M059J (cell line): ENCODE data around the gene C19orf67. TPM values are rescaled to one million over a fixed set of nuclear protein-coding genes. Genes with fewer than 3 reads are reported as not detected.
"Not testable (repeated sequence)": the region's sequence is repeated elsewhere in the genome, so short reads cannot be mapped to it uniquely, and the experiment has no call there.

Source experiments
- DNase-seq: peaks from one replicate; pipeline ENCODE4 v3.0.0-alpha.2; 2012; ENCODE audit warnings: low read depth
- total RNA-seq: library from RNA; depleted of rRNA; stranded (reverse); fragments of >200 nt; shearing (Covaris generic); gene quantifications from 2 replicates; pipeline ENCODE4 v1.2.3, GENCODE V29; 2014

Gene C19orf67
- total RNA-seq, 1 experiment from 2014 or later, result not detected

DNA sequence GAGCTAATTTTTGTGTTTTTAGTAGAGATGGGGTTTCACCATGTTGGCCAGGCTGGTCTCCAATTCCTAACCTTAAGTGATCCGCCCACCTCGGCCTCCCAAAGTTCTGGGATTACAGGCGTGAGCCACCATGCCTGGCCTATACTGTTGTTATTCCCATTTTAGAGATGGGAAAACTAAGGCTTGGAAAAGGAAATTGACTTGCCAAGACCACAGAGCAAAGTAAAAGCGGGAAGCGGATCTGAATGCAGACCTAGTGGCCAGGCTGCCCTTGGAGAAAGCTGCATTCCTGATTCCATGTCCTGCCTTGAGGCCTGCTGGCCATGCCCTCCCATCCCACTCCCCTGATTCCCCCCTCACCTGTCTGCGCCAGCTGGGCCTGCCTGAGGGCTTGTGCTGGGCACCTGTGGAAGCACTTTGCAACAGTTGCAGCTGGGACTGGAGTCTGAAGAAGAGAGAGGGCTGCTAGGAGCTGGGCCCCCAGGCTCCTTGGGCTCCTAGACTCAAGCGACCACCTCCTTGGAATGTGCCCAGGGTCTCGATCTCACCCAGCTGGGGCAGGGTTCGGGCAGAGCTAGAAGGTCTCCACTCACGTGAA is 29.4 kb downstream of the C19orf67 start:
- DNase-seq, result no peak

DNA sequence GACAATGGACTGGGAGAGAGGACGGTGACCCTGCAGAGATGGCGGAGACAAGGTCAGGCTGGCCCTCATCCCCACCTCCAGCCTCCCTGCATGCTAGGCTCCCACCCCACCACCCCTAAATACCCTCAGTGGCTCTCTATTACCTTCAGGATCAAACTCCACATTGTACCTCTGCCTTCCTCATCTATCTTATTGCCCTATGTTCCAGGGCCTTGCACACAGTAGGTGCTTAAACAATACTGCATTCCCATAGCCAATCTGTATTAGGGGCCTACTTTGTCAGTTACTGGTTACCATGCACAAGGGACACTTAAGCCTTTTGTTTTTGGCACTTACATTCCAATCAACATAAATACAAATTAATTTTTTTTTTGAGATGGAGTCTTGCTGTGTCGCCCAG is 30.2 kb downstream of the C19orf67 start:
- DNase-seq, result no peak

DNA sequence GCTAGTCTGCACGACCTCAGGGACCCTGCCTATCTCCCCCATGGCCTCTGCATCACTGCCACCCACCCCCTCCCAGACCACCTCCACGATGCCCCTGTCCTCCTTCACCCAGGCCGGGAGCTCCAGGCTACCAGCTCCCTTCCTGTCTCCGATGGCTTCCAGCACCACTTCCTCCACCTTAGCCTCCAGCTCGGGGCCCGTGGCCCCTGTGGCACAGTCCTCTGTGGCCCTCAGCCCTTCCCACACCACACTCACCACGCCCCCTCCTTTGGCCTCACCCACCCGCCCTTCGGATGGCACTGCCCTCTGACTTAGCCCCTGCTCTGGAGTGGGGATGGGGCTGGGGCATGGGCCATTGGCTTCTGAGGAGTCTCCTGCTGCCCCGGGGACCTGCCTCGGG is 30.9 kb downstream of the C19orf67 start:
- DNase-seq, result no peak

DNA sequence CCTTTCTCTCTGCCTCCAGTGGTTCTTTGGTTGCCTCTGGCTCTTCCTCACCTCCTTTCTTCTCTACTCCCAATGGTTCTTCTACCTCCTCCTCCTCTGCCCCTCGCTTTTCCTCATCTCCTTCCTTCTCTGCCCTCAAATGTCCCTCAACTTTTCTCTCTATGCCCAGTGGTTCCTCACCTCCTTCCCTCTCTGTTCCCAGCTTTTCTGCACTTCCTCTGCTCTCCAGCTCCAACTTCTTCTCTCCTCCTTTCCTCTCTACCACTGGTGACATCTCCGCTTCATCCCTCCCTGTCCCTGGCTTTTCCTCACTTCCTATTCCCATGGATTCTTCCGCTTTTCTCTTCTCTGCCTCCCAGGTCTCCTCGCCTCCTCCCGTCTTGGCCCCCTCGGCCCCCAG is 31.5 kb downstream of the C19orf67 start:
- DNase-seq, result no peak

DNA sequence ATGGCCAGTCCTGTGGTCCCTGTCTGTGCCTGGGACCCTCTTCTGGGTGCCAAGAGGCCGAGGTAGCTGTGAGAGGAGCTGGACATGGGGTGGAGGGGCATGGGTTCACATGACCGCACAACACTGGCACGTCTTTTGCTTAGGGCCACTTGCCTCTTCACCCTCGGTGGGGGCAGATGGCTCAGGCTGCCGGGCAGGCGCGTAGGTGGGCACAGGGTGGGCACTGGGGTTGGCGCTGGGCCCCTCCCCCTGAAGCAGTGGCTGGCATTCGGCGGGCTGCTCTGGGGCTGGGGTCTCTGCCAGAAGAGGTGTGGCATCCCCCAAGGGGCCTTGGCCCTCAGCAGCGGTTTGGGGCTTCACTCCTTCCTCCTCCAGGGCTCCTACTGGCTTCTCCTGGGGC is 32.1 kb downstream of the C19orf67 start:
- DNase-seq, result no peak

DNA sequence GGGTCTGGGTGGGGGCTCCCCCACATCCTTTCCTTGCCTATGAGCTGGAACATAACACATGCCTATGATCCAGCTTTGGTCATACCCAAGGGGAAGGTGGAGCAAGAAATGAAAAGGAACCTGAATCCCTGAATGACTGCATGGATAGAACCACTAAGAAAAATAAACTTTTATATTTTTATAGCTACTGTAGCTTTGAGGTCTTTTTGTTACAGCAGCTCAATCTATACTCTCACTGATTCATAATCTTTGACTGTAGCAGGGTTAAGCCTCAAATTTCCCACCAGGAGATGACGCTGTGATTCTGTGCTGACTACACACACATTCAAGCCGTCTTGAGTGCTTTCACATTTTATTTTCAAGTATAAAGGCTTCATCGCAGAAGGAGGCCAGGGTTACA is 32.6 kb downstream of the C19orf67 start:
- DNase-seq, result no peak

DNA sequence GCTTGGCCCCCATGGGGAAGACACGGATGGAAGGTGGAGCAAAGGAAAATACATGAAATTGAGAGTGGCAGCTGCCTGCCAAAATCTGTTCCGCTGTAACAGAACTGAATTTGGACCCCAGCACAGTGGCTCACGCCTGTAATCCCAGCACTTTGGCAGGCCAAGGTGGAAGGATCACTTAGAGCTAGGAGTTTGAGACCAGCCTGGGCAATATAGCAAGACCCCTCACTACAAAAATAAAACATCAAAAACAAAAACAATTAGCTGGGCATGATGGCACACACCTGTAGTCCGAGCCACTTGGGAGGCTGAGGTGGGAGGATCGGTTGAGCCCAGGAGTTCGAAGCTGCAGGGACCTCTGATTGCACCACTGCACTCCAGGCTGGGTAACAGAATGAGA is 33.1 kb downstream of the C19orf67 start:
- no peak for DNase-seq

DNA sequence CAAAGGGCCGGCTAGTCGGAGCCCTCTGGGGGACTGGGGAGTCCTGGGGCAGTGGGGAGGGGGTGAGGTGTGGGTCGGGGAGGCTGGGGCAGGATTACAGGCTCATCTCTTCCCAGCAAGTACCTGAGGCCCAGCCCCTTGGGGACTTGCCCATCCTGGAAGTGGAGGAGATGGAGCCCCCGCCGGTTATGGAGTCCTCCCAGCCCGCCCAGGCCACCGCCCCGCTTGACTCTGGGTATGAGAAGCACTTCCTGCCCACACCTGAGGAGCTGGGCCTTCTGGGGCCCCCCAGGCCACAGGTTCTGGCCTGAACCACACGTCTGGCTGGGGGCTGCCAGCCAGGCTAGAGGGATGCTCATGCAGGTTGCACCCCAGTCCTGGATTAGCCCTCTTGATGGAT is 33.6 kb downstream of the C19orf67 start:
- DNase-seq, result no peak

DNA sequence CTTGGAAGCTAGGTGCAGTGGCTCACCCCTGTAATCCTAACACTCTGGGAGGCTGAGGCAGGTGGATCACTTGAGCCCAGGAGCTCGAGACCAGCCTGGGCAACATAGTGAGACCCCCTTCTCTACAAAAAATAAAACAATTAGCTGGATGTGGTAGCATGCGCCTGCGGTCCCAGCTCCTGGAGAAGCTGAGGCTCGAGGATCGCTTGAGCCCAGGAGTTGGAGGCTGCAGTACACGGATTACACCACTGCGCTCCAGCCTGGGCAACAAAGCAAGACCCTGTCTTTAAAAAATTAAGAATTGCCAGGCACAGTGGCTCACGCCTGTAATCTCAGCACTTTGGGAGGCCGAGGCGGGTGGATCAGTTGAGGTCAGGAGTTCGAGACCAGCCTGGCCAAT is 34.6 kb downstream of the C19orf67 start:
- not testable (repeated sequence) for DNase-seq

DNA sequence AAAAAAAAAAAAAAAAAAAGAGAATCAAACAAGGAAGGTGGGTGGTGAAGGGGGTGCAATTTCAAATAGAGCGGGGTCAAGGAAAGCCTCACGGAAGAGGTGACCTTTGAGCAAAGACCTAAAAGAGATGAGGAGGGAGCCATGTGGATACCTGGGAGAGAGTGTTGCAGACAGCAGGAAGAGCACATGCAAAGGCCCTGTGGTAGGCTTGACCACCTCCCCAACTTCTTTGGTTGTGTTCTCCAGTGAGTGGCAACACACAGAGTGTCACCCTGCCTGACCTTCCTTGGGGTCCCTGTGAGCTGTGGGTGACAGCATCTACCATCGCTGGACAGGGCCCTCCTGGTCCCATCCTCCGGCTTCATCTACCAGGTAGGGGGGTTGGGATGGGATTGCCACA is 35.1 kb downstream of the C19orf67 start:
- no peak for DNase-seq

DNA sequence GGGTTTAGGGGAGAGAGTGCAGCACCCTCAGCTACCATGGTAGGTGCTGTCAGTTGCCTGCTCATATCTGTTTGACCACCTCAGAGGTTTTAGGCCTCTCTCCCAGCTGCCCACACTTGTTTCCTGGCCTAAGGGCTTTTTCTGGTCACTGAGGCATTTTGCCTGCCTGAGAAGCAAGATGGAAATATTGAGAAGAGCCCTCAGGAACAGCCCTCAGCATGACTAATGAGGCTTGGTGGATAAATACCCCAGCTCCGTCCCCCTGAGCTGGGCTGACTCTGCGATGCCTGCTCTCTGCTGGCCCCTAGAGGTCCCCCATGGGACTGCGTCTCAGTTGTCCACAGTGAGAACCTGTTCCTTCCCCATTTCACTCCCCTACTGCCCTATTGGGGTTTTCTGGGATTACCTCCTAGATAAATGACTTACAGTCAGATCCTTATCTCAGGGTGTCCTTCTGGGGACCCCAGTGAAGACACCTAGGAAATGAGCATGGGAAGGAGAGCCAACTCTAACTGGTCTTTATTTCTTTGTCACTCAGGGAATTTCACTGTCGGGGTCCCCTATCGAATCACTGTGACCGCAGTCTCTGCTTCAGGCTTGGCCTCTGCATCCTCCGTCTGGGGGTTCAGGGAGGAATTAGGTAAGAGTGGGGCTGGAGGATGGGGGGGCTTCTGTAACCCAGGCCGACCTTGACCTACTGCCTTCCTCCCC is 37.0 kb downstream of the C19orf67 start:
- peak; percentile 86 for DNase-seq

DNA sequence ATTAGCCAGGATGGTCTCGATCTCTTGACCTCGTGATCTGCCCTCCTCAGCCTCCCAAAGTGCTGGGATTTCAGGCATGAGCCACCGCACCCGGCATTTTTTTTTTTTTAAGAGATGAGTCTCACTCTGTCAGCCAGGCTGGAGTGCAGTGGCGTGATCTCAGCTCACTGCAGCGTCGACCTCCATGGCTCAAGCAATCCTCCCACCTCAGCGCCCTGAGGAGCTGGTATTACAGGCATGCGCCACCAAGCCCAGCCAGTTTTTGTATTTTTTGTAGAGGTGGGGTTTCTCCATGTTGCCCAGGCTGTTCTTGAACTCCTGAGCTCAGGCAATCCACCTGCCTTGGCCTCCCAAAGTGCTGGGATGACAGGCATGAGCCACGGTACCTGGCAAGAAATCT is 37.7 kb downstream of the C19orf67 start:
- DNase-seq, result not testable (repeated sequence)

DNA sequence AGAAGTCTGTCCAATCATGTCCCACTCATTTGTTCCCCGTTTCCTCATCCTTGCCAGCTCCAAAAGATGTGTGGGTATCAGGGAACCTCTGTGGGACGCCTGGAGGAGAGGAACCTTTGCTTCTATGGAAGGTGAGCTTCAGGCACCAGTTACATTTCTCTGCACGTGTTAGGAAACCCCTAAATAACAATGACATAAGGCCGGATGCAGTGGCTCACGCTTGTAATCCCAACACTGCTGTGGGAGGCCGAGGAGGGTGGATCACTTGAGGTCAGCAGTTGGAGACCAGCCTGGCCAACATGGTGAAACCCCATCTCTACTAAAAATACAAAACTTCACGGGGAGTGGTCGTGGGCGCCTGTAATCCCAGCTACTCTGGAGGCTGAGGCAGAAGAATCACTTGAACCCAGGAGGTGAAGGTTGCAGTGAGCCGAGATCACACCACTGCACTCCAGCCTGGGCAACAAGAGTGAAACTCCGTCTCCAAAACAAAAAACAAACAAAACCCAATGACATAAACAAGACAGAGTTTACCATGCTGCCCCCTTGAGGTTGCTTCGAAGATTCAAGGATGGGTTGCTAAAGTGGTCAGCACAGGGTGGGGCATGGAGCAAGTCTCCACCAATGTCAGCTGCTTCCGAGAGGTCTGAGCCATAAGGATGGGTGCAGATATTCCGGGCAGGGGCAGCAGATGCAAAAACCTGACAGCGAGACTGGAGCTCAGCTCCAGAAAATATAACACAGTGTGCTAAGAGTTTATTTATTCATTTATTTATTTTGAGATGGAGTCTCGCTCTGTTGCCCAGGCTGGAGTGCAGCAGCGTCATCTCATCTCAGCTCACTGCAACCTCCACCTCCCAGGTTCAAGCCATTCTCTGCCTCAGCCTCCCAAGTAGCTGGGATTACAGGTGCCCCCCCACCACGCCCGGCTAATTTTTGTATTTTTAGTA is 42.6 kb downstream of the C19orf67 start:
- peak; percentile 81 for DNase-seq

DNA sequence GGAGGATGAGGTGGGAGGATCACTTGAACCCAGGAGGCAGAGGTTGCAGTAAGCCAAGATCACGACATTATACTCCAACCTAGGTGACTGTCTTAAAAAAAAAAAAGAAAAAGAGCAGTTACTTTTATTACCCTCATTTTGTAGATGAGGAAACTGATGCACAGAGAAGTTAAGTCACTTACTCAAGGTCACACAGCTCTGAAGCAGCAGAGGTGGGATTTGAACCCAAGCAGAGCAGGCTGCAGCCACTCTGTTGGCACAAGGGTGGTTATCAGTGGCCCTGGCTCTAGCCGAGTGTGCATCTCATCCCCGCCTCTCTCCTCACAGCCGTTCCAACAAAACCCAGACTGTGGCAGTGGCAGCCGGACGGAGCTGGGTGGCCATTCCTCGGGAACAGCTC is 46.4 kb downstream of the C19orf67 start:
- DNase-seq, result no peak

DNA sequence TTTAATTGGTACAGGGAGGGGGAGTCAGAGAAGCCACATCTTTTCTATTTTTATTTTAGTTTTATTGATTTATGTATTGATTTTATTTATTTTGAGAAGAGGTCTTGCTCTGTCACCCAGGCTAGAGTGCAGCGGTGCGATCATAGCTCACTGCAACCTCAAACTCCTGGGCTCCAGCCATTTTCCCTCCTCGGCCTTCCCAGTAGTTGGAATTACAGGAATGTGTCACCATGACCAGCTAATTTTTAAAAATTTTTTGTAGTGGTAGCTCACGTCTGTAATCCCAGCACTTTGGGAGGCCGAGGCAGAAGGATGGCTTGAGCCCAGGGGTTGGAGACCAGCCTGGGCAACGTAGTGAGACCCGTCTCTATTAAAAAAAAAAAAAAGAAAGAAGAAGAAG is 49.9 kb downstream of the C19orf67 start:
- DNase-seq, result peak; percentile 56

DNA sequence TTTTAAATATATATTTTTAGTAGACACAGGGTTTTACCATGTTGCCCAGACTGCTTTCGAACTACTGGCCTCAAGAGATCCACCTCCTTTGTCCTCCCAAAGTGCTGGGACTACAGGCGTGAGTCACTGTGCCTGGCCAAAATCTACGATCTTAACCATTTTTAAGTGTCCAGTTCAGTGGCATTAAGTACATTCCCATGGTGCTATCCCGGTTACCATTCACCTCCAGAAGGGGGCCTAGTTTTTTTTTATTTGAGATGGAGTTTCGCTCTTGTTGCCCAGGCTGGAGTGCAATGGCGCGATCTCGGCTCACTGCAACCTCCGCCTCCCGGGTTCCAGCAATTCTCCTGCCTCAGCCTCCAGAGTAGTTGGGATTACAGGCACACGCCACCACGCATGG is 50.4 kb downstream of the C19orf67 start:
- peak; percentile 33 for DNase-seq

DNA sequence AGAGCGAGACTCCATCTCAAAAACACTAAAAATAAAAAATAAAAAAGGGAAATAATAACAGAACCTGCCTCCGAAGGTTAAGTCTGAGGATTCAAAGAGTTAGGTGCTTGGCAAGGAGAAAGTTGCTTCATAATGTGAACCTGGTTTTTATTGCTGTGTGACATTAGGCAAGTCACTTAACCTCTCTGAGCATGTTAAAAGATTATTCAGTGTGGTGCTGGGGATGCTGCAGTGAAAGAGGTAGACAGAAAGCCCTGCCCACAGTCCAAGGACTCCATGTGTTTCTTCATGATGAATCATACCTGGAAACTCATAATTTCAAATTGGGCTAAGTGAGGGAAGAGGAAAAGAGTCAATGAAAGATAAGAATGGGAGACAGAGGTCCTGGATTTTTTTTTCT is 51.6 kb downstream of the C19orf67 start:
- no peak for DNase-seq

DNA sequence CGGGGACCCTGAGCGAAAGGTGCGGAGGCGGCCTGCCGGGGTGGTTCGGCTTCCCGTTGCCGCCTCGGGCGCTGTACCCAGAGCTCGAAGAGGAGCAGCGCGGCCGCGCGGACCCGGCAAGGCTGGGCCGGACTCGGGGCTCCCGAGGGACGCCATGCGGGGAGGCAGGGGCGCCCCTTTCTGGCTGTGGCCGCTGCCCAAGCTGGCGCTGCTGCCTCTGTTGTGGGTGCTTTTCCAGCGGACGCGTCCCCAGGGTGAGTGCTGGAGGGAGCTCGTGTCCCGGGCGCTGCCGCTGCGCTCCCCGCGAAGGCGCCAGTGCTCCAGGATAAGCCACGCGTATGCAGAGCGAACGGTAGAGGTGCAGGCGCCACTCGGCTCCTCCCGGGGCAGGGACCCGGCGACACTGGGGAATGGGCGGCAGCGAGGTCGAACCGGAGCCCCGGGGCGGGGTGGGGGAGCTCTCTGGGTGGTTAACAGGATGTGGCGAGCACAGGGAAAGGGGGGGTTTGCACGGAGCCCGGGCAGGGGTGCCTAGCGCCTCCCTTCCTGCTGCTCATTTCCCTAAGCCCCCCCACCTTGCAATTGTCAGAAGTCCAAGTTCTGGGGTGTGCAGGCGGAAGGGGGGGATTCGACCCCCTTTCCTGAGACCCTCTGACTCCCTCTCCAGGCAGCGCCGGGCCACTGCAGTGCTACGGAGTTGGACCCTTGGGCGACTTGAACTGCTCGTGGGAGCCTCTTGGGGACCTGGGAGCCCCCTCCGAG is 53.7 kb downstream of the C19orf67 start, which contains the start of gene IL27RA:
TSS of gene IL27RA (plus strand) at position 44 of the 762 bp plus-strand sequence. CDS start at position 155, 111 bp downstream.
- DNase-seq, result peak; percentile 51
